Skeletal muscle tissue (tissue), 4 donors: ENCODE results near the gene MYO1B. TPM values are rescaled to one million over a fixed set of nuclear protein-coding genes. Genes with fewer than 3 reads are reported as not detected.

Experiments
- H3K27ac ChIP-seq: one replicate; pipeline ENCODE4 v1.7.0; 2013; ENCODE audit warnings: mild to moderate bottlenecking, low read depth, low read length, inconsistent platforms
- H3K27me3 ChIP-seq, 3 donors: one replicate each; pipeline ENCODE4 v1.7.0; 2013; ENCODE audit warnings: low read length in 3 of 3; ENCODE audit not compliant: control insufficient read depth in 3 of 3, insufficient read depth in 3 of 3
- H3K36me3 ChIP-seq, 3 donors: one replicate each; pipeline ENCODE4 v1.7.0; 2013; ENCODE audit warnings: low read length in 3 of 3; ENCODE audit not compliant: control insufficient read depth in 3 of 3, insufficient read depth in 3 of 3
- H3K4me1 ChIP-seq, 3 donors: one replicate each; pipeline ENCODE4 v1.7.0; 2013; ENCODE audit warnings: low read length in 3 of 3, mild to moderate bottlenecking in 3 of 3; ENCODE audit not compliant: control insufficient read depth in 3 of 3, insufficient read depth in 3 of 3
- H3K4me3 ChIP-seq, 3 donors: one replicate each; pipeline ENCODE4 v1.7.0; 2013; ENCODE audit warnings: low read length in 3 of 3
- H3K9ac ChIP-seq, 3 donors: one replicate each; pipeline ENCODE4 v1.7.0; 2013; ENCODE audit warnings: low read length in 3 of 3, mild to moderate bottlenecking in 3 of 3, moderate library complexity in 2 of 3, low read depth in 1 of 3
- H3K9me3 ChIP-seq, 3 donors: one replicate each; pipeline ENCODE4 v1.7.0; 2013; ENCODE audit warnings: low read length in 3 of 3; ENCODE audit not compliant: control insufficient read depth in 3 of 3
- total RNA-seq: library from RNA; depleted of rRNA; stranded (reverse); fragments of >200 nt; gene quantifications from one replicate; pipeline ENCODE4 v1.2.3, GENCODE V29; 2014
- donor health status: Osteomylitis.

The MYO1B gene
- total RNA-seq, 1 donor from 2014 or later, result 125 TPM

DNA sequence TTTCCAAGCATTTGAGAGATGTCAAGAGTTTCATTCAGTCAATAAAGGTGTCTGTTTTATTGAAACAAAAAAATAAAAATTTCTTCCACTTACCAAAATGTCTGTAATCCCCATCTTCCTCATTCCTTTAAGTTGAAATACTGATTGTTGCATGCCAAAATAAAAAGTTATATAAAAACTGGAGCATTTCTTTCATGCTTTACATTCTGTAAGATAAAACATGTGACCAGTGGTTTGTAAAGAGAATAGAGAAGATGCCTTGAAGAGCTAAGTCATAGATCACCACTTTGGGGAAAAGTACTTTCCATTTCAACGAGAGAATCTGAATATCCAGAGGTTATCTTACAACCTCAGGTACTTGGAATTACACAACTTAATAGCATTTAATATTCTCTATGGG is 35.9 kb upstream of the MYO1B start:
- H3K27ac ChIP-seq, result no peak overlapping the region
- no peak overlapping the region for H3K9ac ChIP-seq
- no peaks in the 10 kb centered on the region for H3K9me3 ChIP-seq
- no peaks in the 10 kb centered on the region for H3K4me1 ChIP-seq
- no peaks in the 10 kb centered on the region for H3K27me3 ChIP-seq
- H3K36me3 ChIP-seq, result peaks cover 0 to 2% (median 0%) of the 10 kb centered on the region in 3 donors
- H3K4me3 ChIP-seq, result no peak overlapping the region

DNA sequence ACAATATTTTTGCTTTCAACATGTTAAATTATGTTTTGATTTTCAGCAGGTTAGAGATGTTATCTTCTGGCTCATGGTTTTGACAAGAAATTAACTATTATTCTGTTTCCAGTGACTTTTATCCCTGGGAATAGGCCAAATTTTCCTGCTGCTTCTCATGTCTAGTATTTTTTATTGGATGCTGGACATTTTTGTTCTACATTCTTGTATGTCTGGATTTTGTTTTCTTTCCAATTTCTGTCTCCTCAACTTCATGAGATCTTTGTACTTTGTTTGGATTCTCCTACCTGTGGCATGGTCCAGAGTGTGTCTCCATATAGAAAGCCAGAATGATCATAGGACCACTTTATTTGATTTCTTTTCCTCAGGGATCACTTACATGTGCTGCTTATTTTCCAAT is 33.1 kb upstream of the MYO1B start:
- Histone ChIP-seq H3K4me1 (no peaks in the 10 kb centered on the region), H3K27me3 (no peaks in the 10 kb centered on the region), H3K27ac (no peak overlapping the region), H3K36me3 (peaks cover 0 to 2% (median 0%) of the 10 kb centered on the region in 3 donors), H3K9ac (no peak overlapping the region), H3K9me3 (no peaks in the 10 kb centered on the region), H3K4me3 (no peak overlapping the region)

DNA sequence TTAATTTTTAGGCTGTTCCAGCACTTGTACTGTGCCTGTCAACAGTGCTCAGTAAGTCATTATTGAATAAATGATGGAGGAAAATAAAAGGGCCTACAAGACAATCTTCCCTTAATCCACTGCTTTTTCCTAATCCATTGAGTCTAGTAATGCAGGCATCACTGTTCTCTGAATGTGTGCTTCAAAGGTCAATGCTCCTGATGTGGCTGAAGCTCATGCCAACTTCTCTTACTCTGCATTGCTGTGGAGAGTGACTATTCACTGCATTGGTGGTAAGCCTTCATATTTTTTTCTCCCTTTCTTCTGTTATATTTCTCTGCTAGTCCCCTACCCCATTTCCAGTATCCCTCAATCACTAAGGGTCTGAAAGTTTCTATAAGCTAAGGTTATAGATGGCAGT is 31.9 kb upstream of the MYO1B start:
- peaks cover 0 to 2% (median 0%) of the 10 kb centered on the region in 3 donors for H3K36me3 ChIP-seq
- no peak overlapping the region for H3K27ac ChIP-seq
- no peaks in the 10 kb centered on the region for H3K4me1 ChIP-seq
- no peaks in the 10 kb centered on the region for H3K9me3 ChIP-seq
- no peak overlapping the region for H3K4me3 ChIP-seq
- no peak overlapping the region for H3K9ac ChIP-seq
- no peaks in the 10 kb centered on the region for H3K27me3 ChIP-seq

DNA sequence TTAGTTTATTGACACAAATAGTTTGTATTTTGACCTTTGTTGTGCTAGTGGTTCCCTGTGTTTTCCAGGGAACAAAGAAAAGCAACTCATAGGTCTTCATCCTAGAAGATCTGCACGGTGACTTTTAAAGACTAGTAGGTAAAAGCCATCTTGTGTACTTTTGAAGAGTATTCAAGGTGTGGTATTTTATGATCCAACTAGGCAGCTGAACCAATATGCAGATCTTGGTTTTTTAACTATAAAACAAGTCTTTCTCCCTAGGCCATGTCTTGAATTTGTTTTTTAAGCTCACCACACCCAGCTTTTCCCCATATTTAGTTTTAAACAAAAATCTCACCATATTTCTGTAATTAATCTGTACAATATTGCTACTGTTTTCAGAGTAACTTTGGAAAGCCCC is 30.0 kb upstream of the MYO1B start:
- no peaks in the 10 kb centered on the region for H3K27me3 ChIP-seq
- no peak overlapping the region for H3K9ac ChIP-seq
- no peaks in the 10 kb centered on the region for H3K4me1 ChIP-seq
- no peak overlapping the region for H3K4me3 ChIP-seq
- no peaks in the 10 kb centered on the region for H3K9me3 ChIP-seq
- no peak overlapping the region for H3K27ac ChIP-seq
- no peaks in the 10 kb centered on the region for H3K36me3 ChIP-seq

DNA sequence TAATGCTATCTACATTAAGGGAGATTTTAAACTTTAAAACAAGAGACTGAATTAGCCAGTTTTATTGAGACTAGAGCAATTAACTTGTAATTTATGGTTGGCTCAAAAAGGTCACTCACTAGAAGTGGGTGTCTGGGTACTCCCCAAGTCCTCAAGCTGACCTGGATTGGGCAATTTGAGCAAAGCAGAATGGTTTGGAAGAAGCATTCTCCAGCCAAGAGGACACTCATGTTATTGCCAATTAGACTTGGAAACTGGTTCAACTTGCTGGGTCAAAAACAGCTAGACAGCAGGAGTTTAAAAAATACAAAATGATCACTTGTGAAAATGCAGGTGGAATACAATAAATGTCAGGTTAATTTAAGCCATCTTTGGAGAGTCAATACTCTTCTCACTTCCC is 29.5 kb upstream of the MYO1B start:
- no peak overlapping the region for H3K4me3 ChIP-seq
- H3K4me1 ChIP-seq, result no peaks in the 10 kb centered on the region
- no peak overlapping the region for H3K9ac ChIP-seq
- H3K27me3 ChIP-seq, result no peaks in the 10 kb centered on the region
- H3K36me3 ChIP-seq, result no peaks in the 10 kb centered on the region
- H3K9me3 ChIP-seq, result no peaks in the 10 kb centered on the region
- H3K27ac ChIP-seq, result no peak overlapping the region

DNA sequence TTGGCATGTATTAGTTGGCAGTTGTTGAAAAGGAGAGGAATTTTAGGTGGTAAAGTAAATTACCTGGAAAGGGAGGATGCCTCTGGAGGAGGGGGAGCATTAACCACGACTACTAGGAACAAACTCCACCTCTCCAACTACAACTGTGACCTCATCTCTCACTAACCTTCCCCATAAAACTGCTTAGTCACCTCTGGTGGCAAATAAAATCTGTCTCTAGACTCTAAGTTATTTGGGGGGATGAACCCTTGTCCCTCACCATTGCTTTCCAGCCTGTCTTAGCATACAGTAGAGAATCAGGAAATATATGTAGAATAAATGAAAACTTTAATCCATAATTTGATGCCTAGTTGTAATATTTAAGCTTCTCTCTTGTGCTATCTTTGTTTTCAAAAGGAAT is 27.6 kb upstream of the MYO1B start:
- Histone ChIP-seq H3K36me3 (no peaks in the 10 kb centered on the region), H3K4me1 (peaks cover 0 to 2% (median 0%) of the 10 kb centered on the region in 3 donors), H3K27ac (no peak overlapping the region), H3K9ac (no peak overlapping the region), H3K9me3 (no peaks in the 10 kb centered on the region), H3K27me3 (no peaks in the 10 kb centered on the region), H3K4me3 (no peak overlapping the region)

DNA sequence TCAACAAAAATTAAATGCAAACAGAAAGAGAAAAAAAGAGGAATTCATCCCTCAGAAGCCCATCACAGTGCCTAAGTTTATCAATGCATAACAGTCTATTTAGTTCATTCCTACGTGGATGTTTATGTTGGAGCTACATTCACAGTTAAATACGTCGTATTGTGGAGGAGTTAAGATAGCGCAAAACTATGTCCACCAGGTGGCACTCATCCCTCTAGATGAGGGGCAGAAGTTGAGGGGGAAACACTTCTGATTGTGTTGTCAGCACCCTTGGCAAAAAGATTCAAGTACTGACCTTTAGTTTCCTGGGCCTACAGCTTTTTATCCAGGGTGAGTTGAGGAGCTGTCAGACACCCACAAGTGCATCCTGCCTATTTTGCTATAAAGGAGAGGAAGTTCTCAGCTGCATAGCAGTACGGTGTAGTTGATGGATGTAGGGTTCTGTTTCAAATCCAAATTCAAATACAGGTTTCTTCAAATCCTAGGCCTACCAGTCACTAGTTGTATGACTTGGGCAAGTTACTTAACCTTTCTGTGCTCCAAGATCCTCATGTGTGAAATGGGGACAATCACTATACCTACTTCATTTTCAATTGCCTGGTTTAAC is 26.8 kb upstream of the MYO1B start:
- H3K9ac ChIP-seq, result no peak overlapping the region
- no peaks in the 10 kb centered on the region for H3K36me3 ChIP-seq
- no peak overlapping the region for H3K27ac ChIP-seq
- H3K4me3 ChIP-seq, result no peak overlapping the region
- H3K4me1 ChIP-seq, result peaks cover 0 to 9% (median 0%) of the 10 kb centered on the region in 3 donors
- no peaks in the 10 kb centered on the region for H3K27me3 ChIP-seq
- H3K9me3 ChIP-seq, result no peaks in the 10 kb centered on the region

DNA sequence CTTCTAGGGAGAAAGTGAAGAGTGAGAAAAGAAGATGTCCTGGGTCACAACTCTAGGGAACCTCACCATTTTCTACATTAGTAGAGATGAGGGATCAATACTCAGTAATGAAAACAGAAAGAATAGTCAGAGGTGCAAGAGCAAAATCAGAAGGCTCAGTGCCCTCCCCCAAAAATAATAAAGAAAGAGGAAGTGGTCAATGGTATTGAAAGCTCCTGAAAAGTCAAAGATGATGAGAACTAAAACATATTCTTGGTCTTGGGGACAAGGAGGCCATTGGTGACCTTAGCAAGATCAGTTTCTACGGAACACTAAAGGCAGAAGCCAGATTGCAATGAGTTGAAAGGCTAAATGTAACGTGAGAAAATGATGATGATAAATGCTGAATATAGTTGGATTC is 24.5 kb upstream of the MYO1B start:
- Histone ChIP-seq H3K4me3 (no peak overlapping the region), H3K36me3 (no peaks in the 10 kb centered on the region), H3K27ac (no peak overlapping the region), H3K4me1 (peaks cover 0 to 10% (median 0%) of the 10 kb centered on the region in 3 donors), H3K27me3 (no peaks in the 10 kb centered on the region), H3K9ac (no peak overlapping the region), H3K9me3 (no peaks in the 10 kb centered on the region)

DNA sequence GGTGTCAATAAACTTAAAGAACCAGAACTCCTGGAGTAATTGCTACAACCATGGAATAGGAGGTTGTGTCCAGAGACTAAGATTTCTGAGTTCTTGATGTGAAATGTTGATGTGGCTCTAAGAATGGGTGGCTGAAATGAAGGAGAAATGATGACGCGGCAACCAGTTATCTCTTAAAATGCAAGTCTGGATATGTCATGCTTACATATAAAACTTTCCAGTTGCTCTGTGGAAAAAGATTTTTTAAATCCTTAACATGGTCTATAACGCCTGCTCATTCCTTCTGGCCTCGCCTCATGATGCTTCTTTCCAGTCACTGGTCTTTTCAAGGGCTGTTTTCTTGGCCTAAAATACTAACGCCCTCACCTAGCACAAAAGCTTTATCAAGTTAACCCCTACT is 23.5 kb upstream of the MYO1B start:
- H3K9ac ChIP-seq, result no peak overlapping the region
- no peaks in the 10 kb centered on the region for H3K36me3 ChIP-seq
- no peak overlapping the region for H3K27ac ChIP-seq
- no peaks in the 10 kb centered on the region for H3K9me3 ChIP-seq
- no peaks in the 10 kb centered on the region for H3K27me3 ChIP-seq
- no peak overlapping the region for H3K4me3 ChIP-seq
- H3K4me1 ChIP-seq, result peaks cover 0 to 10% (median 0%) of the 10 kb centered on the region in 3 donors

DNA sequence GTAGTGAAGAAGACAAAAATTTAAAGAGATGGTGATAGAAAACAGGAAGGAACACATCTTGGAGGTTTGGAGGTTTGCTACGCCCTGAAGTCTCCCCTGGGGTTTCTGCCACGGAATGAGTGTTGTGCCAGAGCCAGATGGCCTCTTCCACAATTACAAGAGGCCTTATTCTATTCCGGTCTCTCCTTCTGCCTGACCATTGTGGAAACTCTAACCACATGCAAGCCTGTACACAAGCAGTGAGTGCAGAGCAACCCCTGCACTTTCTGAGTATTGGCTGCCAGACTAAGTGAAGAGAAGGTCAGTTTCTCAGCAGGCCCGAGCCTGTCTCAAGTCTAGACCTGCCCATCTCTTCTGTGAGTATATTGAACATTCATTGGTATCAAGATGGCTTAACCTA is 22.7 kb upstream of the MYO1B start:
- H3K27me3 ChIP-seq, result no peaks in the 10 kb centered on the region
- H3K9me3 ChIP-seq, result no peaks in the 10 kb centered on the region
- H3K36me3 ChIP-seq, result no peaks in the 10 kb centered on the region
- H3K27ac ChIP-seq, result peak overlapping the region; percentile 22
- H3K9ac ChIP-seq, result no peak overlapping the region
- peaks cover 0 to 12% (median 0%) of the 10 kb centered on the region in 3 donors for H3K4me1 ChIP-seq
- H3K4me3 ChIP-seq, result no peak overlapping the region
